Glutamatergic neuron (in vitro differentiated cells): ENCODE results near the gene BASP1. TPM values are rescaled to one million over a fixed set of nuclear protein-coding genes. Genes with fewer than 3 reads are reported as not detected.
A peak's percentile ranks its signal among the peaks of the same experiment; 100 is the strongest.

Experiments
- DNase-seq: peaks from one replicate; pipeline ENCODE4 v3.0.0; 2022
- H3K27ac Mint-ChIP-seq: one replicate; pipeline ENCODE4 v1.8.0; 2020; ENCODE audit warnings: mild to moderate bottlenecking, mixed read lengths, inconsistent platforms; ENCODE audit not compliant: unreplicated experiment
- H3K27me3 Mint-ChIP-seq: one replicate; pipeline ENCODE4 v1.8.0; 2020; ENCODE audit warnings: mild to moderate bottlenecking, moderate library complexity, mixed read lengths, inconsistent platforms; ENCODE audit not compliant: unreplicated experiment
- H3K36me3 Mint-ChIP-seq: one replicate; pipeline ENCODE4 v1.8.0; 2020; ENCODE audit warnings: mild to moderate bottlenecking, mixed read lengths, inconsistent platforms; ENCODE audit not compliant: unreplicated experiment
- H3K4me1 Mint-ChIP-seq: one replicate; pipeline ENCODE4 v1.8.0; 2020; ENCODE audit warnings: mild to moderate bottlenecking, low read depth, mixed read lengths, inconsistent platforms; ENCODE audit not compliant: unreplicated experiment
- H3K4me3 Mint-ChIP-seq: one replicate; pipeline ENCODE4 v1.8.0; 2020; ENCODE audit warnings: mild to moderate bottlenecking, mixed read lengths, inconsistent platforms; ENCODE audit not compliant: unreplicated experiment
- H3K9me3 Mint-ChIP-seq: one replicate; pipeline ENCODE4 v1.8.0; 2020; ENCODE audit warnings: mild to moderate bottlenecking, moderate library complexity, mixed read lengths, inconsistent platforms; ENCODE audit not compliant: unreplicated experiment
- CTCF ChIP-seq: fragments of 200-600 bp; sonication (generic); IDR thresholded peaks from one replicate; pipeline ENCODE4 v1.5.0; 2021; ENCODE audit not compliant: partially characterized antibody, unreplicated experiment
- total RNA-seq: library from RNA; stranded (reverse); fragmentation: NEBNext Ultra II Directional; extraction: Animal tissue kit (Norgen Biotek cat#: 25700); gene quantifications from one replicate; pipeline ENCODE4 v1.2.1, GENCODE V29; 2021; ENCODE audit not compliant: unreplicated experiment

BASP1 gene
- total RNA-seq, 1 donor from 2014 or later, result 832 TPM

DNA sequence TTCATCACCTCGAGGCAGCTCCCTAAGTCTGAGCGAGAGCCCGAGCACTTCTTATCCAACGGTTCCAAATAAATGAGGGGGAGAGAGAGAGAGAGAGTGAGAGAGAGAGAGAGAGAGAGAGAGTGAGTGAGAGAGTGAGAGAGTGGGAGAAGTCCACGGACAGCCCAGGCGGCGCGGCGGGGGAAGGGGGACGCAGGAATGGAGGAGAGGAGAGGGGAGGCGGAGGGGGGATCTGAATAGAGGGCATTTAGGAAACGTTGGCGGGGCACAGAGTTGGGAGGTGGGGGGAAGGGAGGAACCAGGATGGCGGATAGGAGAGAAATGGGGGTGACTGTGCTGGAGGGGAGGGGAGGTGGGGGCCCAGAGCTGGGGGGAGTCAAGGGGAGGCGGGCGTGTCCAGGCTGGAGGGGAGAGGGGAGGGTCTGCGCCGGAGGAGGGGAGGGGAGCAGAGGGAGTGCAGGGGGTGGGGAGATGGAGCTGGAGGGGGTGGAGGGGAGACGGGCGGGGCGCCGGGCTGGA lies 398 bp upstream of the BASP1 start:
- peaks cover 36% of the 10 kb centered on the region for H3K27me3 Mint-ChIP-seq
- peak; percentile 85 for DNase-seq
- H3K9me3 Mint-ChIP-seq, result peaks cover 38% of the 10 kb centered on the region
- H3K4me3 Mint-ChIP-seq, result peak overlapping the region; percentile 98
- TF ChIP-seq CTCF, result no peak
- peaks cover 12% of the 10 kb centered on the region for H3K4me1 Mint-ChIP-seq
- H3K36me3 Mint-ChIP-seq, result peaks cover 10% of the 10 kb centered on the region
- peak overlapping the region; percentile 95 for H3K27ac Mint-ChIP-seq

DNA sequence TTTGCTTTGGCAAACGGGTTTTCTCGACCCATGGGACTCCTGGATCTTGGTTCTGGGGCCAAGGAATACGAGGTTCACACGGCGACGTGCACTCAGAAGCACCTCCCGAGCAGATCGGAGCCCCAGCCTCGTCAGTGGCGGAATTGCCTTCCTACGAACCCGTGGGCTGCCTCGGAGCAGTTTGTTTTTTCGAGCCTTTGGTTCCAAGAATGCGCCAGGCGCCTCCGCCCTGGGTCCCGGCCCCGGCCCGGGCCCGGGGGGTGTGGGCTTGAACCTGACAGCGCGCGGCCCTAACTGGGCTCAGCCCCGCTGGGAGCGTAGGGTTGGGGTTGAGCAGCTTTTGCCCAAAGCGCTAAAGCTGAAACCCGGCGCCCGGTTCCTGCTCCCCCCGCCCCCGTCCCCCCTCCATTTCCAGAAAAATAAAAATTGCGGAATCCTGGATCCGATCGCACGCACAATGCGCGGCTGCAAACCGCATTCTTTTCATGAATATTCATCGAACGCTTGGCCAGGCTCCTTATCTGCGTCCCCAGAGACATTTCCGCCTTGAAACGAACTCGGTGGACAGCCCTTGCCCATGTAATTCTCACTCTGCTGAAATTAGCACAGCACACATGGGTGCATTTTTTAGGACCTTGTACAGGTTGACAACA lies 1.0 kb downstream of the BASP1 start:
- H3K27me3 Mint-ChIP-seq, result peaks cover 40% of the 10 kb centered on the region
- no peak for DNase-seq
- H3K9me3 Mint-ChIP-seq, result peaks cover 46% of the 10 kb centered on the region
- H3K27ac Mint-ChIP-seq, result peak overlapping the region; percentile 100
- H3K36me3 Mint-ChIP-seq, result peaks cover 10% of the 10 kb centered on the region
- TF ChIP-seq CTCF, result no peak
- H3K4me3 Mint-ChIP-seq, result peak overlapping the region; percentile 98
- peaks cover 23% of the 10 kb centered on the region for H3K4me1 Mint-ChIP-seq

GRCh38 chr5:17219006-17219422 lies 1.6 kb downstream of the BASP1 start:
- Mint-ChIP-seq H3K4me1 (peaks cover 28% of the 10 kb centered on the region), H3K27me3 (peaks cover 40% of the 10 kb centered on the region), H3K27ac (peak overlapping the region; percentile 100), H3K4me3 (peak overlapping the region; percentile 98), H3K36me3 (peaks cover 10% of the 10 kb centered on the region), H3K9me3 (peaks cover 46% of the 10 kb centered on the region)
- peak; percentile 93 for DNase-seq
- no peak for TF ChIP-seq CTCF

- no peak for DNase-seq
- H3K9me3 Mint-ChIP-seq, result peaks cover 46% of the 10 kb centered on the region
- peak overlapping the region; percentile 98 for H3K4me3 Mint-ChIP-seq
- H3K27ac Mint-ChIP-seq, result peak overlapping the region; percentile 100
- peaks cover 40% of the 10 kb centered on the region for H3K27me3 Mint-ChIP-seq
- H3K4me1 Mint-ChIP-seq, result peaks cover 33% of the 10 kb centered on the region
- TF ChIP-seq CTCF, result no peak
- H3K36me3 Mint-ChIP-seq, result peaks cover 10% of the 10 kb centered on the region
These were observed 2.0 kb downstream of the BASP1 start for GRCh38 chr5:17219469-17219868.

GRCh38 chr5:17219992-17220391 lies 2.6 kb downstream of the BASP1 start:
- peaks cover 10% of the 10 kb centered on the region for H3K36me3 Mint-ChIP-seq
- TF ChIP-seq CTCF, result no peak
- peaks cover 40% of the 10 kb centered on the region for H3K27me3 Mint-ChIP-seq
- DNase-seq, result no peak
- peaks cover 45% of the 10 kb centered on the region for H3K9me3 Mint-ChIP-seq
- H3K4me3 Mint-ChIP-seq, result peak overlapping the region; percentile 98
- peaks cover 34% of the 10 kb centered on the region for H3K4me1 Mint-ChIP-seq
- H3K27ac Mint-ChIP-seq, result peak overlapping the region; percentile 100
